Iris pigment epithelial cell (primary cell): ENCODE measurements around the gene DCHS2.
"Not testable (repeated sequence)": the region's sequence is repeated elsewhere in the genome, so short reads cannot be mapped to it uniquely, and the experiment has no call there.

Experiments
- DNase-seq: peaks from one replicate; pipeline ENCODE4 v3.0.0-alpha.2; 2011; ENCODE audit warnings: low read depth

The DCHS2 gene

GRCh38 chr4:154317201-154317999 is 174.2 kb downstream of the DCHS2 start:
- no peak for DNase-seq

DNA sequence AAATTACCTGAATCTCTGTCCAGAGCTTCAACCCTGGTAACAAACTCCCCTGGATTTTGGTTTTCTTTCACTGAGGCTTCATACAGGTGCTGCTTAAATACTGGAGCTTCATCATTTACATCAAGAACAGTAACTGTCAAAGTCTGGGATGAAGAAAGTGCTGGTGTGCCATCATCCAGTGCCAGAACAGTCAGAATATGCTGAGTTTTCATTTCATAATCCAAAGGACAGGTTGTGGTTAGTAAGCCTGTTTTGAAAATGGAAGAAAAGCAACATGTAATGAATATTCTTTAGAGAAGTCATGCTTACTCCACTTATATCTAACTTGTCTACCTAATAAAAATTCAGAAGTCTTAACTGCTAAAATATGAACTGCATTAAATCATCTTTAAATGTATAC is 175.9 kb downstream of the DCHS2 start:
- DNase-seq, result no peak

DNA sequence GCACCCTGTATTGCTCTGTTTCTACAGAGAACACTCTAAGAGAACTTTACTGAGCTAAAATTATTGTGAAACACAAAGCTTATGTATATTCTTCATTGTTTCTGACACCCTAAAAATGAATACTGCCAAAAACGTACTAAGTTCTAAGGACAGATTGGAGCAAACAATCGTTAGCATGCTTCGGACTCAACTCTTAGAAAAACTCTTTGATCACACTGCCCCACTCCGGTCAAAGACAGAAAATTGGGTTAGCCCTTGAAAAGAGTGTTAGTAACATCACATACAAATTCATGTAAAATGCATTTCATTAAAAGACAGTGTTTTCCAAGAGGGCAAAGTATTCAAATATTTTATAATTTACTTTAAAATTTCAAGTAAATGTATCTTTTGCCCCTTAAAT is 177.4 kb downstream of the DCHS2 start:
- DNase-seq, result peak; percentile 8

DNA sequence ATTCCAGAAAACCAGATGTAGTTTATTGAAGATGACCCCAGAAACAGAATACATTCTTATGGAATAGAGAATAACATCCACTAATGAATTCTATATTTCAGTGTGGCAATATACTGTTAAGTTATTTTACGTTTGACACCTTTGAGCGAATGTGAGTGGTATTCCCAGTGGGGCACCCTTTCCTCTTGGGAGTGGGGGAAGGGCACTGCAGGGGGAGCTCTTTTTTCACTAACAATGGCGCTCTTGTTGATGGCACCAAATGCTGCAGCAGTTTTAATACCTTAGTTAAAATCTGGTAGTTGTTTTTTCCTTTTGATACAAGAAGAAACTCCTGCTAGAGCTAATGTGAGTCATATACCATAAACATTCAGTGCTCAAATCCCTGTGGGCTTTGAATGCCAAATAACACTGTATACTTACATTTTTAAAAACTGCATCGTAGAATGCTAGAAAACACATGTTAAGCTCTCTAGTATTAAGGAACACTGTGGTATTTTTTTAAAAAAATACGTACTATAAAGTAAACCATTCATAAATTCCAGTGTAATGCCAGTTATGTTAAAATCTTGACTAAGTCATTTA is 178.5 kb downstream of the DCHS2 start:
- no peak for DNase-seq

DNA sequence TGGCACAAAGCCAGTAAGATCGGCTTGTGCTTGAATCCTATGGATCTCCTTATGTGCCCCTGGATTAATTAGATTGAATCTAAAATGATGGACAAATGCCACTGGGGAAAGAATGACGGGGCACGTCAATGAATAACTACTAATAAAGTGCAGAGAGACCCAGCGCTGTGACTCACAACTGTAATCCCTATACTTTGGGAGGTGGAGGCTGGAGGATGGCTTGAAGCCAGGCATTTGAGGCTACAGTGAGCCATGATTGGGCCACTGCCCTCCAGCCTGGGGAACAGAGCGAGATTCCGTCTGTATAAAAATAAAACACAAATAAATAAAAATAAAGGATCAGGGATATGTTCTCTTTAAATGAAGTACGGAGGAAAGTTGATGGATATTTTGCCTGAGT is 179.4 kb downstream of the DCHS2 start:
- no peak for DNase-seq

DNA sequence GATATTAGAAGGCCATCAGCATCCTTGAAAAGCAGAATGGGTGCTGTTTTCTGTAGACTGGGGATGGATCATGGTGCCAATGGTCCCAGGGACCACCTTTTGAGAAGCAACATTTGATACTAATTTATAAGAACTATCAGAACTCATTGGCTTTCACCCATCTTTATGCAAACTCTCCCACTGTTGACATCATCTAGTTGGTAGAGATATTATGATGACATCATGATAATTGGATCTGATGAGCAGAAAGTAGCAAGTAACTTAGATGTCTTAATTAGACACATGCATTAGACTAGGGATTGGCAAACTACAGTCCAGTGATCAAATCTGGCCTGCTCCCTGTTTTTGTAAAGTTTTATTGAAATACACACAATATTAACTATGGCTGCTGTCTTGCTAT is 181.0 kb downstream of the DCHS2 start:
- DNase-seq, result no peak

- DNase-seq, result no peak
These were observed 183.4 kb downstream of the DCHS2 start for GRCh38 chr4:154308207-154308606.

DNA sequence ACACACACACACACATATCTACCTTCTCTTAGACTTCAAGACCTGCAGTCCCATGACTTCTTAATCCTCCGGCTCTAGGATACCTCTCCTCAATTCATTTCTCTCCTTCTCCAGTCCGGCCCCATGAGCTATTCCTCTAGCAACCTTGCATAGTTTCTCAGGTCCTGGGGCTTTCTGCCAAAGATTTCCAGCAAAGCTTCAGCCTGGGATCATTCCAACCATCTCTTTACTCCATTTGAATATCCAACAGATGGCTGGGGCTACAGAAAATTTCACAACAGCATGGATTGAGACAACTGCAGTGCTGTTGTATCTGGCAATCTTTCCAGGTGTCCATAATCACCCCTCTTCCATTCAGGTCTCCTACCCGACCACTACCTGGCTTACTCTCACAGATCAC is 184.1 kb downstream of the DCHS2 start:
- DNase-seq, result no peak

DNA sequence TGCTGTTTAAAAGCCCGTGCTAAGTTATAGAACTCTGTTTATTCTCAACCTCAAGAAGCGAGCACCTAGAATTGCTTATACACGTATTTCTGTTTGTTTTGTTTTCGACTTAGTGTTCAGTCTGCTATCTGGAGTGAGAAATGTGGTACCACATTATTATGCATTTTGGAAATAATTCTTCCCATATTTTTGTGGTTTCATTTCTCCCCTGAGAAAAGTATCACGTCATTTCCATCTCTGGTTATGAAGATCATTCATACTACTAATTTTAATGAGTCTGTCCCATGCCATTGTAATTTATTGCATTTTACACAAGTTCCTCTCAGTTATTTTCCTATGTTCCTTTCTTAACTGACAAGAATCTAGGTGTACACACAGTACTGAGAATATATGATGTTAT is 186.0 kb downstream of the DCHS2 start:
- no peak for DNase-seq

- DNase-seq, result no peak
These were observed 186.9 kb downstream of the DCHS2 start for GRCh38 chr4:154304679-154305078.

DNA sequence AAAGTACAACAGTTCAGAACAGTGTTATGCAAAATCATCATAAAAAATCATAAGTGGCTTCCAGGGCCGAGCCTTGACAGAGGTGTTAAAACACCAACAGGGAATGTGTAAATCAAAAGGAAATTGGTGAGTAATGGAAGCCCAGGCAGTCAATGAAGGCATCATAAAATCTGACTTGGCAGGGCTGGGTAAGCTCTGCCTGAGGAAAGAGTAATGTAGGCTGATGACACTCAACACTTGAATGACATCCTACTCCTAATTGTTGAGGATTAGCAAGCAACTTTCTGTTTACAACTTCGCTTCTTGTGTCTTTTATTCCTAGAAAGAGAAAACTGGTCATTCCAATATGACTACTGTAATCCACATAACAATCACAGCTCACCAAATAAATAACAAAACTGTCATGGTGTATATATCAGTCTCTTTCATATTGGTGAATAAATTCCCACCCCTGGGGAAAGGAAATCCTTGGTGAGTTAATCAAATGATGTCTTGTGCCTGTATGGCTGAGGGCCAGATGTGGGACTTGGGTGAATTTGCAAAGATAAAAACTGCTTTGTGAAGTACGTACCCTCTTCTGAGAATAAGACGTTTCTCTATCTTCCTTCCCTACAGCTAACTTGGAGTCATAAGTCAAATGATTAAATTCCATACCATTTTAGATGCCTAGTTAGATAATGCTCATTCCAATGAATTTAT is 196.8 kb downstream of the DCHS2 start:
- DNase-seq, result no peak

- no peak for DNase-seq
These were observed 198.2 kb downstream of the DCHS2 start for GRCh38 chr4:154293427-154293826.

- DNase-seq, result no peak
These were observed 199.0 kb downstream of the DCHS2 start for GRCh38 chr4:154292589-154292988.

GRCh38 chr4:154277172-154277571 is 214.4 kb downstream of the DCHS2 start:
- DNase-seq, result peak; percentile 1

DNA sequence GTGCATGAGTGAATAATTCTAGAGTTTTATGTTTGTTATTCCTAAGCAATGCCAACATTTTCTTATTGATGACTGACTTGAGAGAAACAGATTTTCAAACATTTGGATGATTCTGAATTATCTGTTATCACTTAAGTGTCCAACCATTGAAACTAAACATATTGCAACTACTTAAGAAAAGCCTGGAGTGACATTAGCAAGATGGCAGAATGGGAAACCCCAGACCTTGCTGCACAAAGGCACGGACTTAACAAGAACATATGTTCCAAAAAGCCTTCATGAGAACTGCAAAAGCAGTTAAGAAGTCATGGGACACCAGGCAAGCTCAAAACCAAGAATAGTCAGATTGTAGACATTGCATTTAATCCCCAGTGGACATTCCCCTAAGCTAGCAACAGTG is 215.1 kb downstream of the DCHS2 start:
- no peak for DNase-seq

- DNase-seq, result no peak
These were observed 236.6 kb downstream of the DCHS2 start for GRCh38 chr4:154254999-154255398.

- no peak for DNase-seq
These were observed 257.0 kb downstream of the DCHS2 start for GRCh38 chr4:154234576-154234975.

DNA sequence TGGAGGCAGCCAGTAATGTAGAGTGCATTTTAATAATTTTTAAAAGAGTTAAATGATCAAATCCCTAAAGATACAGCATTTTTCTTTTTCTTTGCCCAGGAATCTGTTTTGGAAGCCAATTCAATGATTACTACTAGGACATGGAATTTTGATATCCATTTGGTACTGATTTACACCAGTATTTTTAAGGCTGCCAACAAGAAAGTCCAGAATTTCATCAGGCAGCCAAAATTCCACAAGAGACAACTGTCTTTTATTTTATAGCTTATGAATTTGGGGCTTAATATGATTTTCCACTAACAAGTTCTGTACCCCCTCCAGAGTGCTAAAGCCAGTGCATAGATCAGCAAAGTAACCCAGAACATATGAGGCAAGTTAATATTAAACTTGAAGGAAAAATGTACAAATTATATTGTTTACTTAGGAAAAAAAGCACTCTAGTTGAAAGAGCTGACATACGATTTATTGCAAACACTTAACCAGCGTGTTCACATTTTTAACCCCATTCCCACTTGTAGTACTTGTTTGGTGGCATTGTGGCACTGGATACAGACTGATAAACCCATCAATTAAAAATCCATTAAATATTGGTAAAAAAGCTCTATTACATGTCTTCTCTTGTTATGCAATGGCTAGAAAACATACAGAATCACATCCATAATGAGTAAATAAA is 259.7 kb downstream of the DCHS2 start:
- no peak for DNase-seq

- no peak for DNase-seq
These were observed 260.9 kb downstream of the DCHS2 start for GRCh38 chr4:154230723-154231122.

DNA sequence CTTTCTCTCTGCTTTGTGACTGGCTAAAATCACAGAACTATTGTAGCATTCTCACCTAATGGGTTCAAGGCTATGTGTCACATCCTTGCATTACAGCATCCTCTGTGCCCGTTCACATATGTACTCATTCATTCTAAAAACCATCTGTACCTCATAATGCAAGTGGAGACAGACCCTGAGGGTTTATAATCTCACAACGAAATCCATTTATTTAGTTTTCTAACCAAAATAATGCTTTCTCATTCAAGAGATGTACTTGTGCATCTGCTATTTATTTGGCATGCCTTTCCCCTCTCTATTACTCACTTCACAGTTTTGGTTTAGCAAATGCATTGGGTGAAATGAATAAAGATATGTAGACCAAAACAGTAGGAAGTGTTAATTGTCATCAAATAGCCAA is 261.5 kb downstream of the DCHS2 start:
- no peak for DNase-seq

DNA sequence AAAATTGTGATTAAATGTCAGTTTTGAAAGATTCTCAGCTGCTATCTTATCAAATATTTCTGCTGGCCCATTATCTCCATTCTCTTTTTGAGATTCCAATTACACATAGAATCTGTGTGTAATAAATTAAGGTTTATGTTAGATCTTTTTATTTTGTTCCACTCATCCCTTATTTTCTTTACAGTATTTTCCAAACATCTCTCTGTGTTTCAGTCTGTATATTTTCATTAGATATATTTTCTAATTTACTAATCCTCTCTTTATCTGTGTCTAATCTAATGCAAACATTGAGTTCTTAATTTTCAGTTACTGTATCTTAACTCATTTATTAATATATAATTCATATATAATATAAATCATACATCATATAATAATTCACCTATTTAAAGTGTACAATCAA is 268.7 kb downstream of the DCHS2 start:
- no peak for DNase-seq

- no peak for DNase-seq
These were observed 273.5 kb downstream of the DCHS2 start for GRCh38 chr4:154218051-154218450.

GRCh38 chr4:154217384-154217783 is 274.2 kb downstream of the DCHS2 start:
- not testable (repeated sequence) for DNase-seq
